ENCODE data around the gene MEI1.
A peak's percentile ranks its signal among the peaks of the same experiment; 100 is the strongest.
"Not testable (repeated sequence)": the region's sequence is repeated elsewhere in the genome, so short reads cannot be mapped to it uniquely, and the experiment has no call there.

The MEI1 gene

DNA sequence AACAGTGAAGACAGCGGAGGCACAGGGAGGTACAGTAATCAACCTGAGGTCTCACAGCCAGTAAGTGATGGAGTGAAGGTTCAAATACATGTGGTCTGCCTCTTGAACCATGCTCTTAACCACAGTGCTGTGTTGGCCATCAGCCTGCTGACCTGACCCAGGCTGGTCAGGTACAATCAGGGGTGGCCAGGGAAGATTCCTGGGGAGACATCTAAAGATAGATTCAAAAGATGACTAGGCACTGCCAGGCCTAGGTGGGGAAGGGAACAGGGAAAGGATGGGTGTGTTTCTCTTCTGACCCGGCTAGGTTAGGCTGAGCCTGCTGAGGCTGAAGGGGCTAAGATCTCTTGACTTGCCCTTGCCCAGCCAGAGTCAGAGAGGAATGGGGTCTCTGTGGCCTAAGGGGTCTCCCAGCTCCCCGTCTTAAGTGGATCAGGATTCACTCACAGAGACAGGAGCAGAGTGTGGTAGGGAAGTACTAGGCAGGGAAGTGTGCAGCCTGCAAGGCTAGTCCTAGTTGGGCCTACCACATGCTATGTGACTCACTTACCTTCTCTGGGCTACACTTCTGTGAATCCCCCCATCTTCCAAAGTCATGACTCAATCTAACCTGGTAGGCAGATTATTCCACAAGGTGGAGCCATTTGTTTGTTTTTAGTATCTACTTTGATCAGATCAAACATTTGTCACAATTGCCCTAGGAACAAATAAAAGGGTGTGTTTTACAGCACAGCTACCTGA is 123.2 kb downstream of the MEI1 start:
- DNase-seq (ENCODE audit: low read depth): peak; percentile 32

GRCh38 chr22:41823797-41824196 is 124.5 kb downstream of the MEI1 start:
- no peak for DNase-seq (ENCODE audit: low read depth)

DNA sequence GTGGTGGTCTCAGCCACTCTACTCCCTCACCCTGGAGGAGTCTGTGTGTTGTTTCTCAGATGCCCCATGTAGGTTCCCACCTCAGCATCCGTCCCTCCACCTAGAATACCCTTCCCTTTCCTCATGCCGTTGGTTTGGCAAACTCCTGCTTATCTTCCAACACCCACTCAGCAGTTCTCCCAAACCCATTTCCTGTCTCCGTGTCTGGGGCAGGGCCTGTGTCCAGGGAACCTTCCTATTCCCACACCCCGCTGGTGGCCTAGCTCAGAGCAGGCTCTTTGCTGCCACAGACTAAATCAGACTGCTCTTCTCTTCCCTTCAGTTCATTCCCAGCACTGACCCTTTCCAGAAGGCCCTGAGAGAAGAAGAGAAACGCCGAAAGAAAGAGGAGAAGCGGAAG is 126.1 kb downstream of the MEI1 start:
- DNase-seq (ENCODE audit: low read depth): no peak

- no peak for DNase-seq (ENCODE audit: low read depth)
These were observed 126.7 kb downstream of the MEI1 start for GRCh38 chr22:41826021-41826420.

GRCh38 chr22:41826430-41827383 is 127.4 kb downstream of the MEI1 start:
- no peak for DNase-seq (ENCODE audit: low read depth)

GRCh38 chr22:41827671-41828070 is 128.4 kb downstream of the MEI1 start:
- no peak for DNase-seq (ENCODE audit: low read depth)

GRCh38 chr22:41828516-41828915 is 129.2 kb downstream of the MEI1 start:
- DNase-seq (ENCODE audit: low read depth): no peak

GRCh38 chr22:41830174-41830573 is 130.9 kb downstream of the MEI1 start:
- DNase-seq (ENCODE audit: low read depth): no peak

DNA sequence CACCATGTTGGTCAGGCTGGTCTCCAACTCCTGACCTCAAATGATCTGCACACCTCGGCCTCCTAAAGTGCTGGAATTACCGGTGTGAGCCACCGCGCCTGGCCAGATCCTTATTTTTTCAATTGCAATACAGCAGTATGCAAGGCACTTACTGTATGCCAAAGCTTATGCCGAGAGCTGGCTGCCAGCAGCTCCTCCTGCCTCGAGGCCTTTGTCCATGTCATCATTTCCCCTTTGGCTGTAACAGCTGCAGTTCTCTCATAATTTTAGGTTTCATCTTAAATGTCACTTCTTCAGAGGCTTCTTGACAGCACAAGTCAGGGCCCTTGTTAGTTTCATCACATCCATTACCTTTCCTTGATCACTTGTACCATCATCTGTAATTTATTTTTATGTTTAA is 132.1 kb downstream of the MEI1 start:
- no peak for DNase-seq (ENCODE audit: low read depth)

DNA sequence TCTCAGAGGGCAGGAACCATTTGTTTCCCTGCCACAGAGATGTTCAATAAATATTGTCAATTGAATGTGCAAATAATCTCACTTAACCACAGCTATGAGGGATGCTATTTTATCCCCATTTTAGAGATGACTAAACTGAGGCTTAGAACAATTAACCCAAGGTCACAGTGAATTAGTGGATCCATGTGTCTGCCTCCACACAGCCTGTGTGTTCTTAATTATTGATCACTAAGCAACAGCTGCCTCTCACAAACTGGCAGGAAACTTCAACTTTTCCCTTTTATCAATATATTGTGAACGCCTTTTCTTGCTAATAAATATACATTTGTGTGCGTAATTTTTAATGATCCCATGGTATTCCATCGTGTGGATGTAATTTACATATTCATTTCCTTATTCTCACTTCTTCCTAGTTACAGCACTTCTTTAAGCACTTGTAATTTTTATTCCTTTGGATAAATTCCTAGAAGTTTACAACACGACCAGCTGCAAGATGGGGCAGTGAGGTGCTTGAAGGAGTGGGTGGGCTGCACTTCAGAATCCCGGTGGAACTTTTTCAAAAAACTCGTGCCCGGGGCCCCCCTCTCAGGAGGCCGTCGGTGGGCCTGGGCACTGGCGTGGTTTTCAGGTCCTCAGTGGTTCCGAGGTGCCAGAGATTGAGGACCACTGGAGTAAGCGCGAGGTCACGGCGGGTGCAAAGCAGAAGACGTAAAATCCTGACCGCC is 132.7 kb downstream of the MEI1 start:
- no peak for DNase-seq (ENCODE audit: low read depth)

DNA sequence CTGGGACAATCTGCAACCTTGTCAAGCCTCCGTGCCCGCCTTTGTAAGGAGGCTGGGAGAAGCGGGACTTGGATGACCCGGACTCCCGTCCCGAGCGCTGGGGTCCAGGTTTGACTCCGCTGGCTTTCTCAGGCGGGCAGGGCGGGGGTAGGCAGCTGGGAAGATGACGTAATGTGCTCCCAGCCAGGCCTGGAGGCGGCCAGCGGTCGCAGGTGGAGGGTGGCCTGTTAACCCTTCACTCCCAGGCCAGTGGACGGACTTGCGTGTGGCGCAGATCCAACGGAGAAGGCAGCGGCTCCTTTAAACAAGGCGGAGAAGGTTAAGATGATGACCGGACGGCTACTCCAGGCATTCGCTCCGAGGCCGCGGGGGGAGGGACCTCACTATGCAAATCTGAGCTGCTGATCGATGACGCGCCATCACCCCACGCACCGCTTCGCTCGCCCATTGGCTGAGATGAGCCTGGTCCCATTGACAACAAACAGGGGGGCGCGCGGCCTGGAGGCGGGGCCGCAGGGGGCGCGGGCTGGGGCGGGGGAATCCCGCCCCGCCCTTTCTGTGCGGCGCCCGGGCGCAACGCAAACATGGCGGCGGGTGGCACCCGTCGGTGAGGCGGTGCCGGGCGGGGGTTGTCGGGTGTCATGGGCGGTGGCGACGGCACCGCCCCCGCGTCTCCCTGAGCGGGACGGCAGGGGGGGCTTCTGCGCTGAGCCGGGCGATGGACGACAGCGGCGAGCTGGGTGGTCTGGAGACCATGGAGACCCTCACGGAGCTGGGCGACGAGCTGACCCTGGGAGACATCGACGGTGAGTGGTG is 133.5 kb downstream of the MEI1 start, which contains the start of gene SREBF2:
SREBF2 (plus strand) TSS at position 553 of the 816 bp plus-strand sequence; CDS start at position 719, 166 bp downstream.
- peak; percentile 99 for DNase-seq (ENCODE audit: low read depth)

DNA sequence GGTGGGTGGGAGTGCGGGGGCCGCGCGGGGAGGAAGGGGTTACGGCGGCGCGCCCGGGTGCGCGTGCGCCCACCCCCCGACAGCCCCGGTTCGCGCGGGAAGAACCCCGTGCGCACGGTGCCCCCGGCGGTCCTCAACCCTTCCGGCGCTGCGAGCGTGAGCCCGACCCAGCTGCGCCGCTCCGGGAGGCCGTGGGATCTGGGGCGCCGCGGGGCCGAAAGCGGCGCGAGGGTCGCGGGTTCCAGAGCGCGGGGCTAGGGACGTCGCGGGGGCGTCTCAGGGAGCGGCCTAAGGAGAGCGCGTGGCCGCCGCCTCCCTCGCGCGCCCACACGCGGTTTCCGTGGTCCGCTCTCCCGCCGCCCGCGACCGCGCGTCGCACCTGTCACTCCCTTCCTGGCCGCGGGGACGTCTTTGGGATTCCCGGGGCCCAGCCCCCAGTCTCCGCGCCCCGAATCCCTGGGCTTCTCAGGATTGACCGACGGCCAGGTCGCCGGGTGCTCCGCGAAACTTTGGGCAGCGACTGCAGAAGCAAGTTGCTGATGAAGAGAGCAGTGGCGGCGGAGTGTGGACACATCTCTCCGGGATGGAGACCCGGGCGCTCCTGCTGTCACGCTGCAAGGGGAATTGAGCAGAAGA is 134.2 kb downstream of the MEI1 start:
- no peak for DNase-seq (ENCODE audit: low read depth)

DNA sequence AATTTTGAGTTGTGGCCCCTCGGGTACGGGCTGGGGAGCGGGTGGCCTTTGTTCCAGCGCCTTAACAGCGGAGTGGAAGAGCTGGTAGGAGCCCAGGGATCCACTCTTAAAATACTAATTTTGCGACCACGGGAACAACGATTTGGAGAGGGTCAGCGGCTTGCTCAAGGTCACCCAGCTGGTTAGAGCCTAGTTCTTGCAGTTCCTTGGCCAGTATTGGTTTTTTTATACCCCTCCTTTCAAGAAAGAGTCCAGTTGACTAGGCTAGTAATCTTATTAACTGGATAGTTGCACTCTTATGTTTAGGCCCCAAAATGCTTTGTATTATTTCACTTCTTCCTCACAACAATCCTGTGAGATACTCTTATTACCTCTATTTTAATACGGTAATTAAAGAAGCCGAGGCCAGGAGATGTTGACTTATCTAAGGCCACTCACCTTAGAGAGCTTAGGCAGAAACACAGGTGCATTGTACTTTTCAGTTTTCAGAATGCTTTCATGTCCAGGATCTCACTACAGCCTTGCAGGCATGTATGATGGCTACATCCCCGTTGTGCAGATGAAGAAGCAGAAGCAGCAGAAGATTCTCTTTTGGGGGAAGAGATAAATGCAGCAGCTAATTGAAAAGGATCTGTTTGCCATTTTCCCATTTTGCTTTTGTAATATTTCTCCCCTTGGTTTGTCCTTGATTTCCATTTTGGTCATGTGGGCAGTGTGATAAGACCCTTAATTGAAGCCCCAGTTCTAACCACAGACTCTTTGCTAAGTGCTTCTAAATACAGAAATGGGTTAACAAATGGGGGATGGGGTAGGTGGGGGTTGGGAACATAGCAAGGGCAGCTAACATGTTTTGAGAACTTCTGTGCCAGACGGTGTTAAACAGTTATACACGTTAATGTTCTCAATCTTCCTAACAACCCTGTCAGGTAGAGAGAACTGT is 135.0 kb downstream of the MEI1 start:
- DNase-seq (ENCODE audit: low read depth): no peak

- DNase-seq (ENCODE audit: low read depth): not testable (repeated sequence)
These were observed 136.2 kb downstream of the MEI1 start for GRCh38 chr22:41835462-41835861.

DNA sequence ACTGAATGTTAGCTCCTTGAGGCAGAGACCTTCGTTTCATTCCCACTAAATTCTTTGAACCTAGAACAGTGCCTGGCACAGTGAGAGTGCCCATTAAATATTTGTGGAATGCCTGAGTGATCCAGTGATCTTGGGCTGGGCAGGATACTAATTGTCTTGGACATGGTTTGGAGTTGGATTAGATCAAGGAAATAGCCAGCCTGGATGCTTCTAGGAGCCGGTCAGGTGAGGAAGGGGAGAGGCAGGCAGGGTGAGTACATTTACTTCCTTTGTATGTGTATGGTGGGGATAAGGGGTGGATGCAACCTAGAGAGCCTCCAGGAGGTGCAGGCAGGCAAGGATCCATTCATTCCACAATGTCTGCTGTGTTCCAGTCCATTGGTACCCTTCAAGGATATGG is 137.2 kb downstream of the MEI1 start:
- no peak for DNase-seq (ENCODE audit: low read depth)

DNA sequence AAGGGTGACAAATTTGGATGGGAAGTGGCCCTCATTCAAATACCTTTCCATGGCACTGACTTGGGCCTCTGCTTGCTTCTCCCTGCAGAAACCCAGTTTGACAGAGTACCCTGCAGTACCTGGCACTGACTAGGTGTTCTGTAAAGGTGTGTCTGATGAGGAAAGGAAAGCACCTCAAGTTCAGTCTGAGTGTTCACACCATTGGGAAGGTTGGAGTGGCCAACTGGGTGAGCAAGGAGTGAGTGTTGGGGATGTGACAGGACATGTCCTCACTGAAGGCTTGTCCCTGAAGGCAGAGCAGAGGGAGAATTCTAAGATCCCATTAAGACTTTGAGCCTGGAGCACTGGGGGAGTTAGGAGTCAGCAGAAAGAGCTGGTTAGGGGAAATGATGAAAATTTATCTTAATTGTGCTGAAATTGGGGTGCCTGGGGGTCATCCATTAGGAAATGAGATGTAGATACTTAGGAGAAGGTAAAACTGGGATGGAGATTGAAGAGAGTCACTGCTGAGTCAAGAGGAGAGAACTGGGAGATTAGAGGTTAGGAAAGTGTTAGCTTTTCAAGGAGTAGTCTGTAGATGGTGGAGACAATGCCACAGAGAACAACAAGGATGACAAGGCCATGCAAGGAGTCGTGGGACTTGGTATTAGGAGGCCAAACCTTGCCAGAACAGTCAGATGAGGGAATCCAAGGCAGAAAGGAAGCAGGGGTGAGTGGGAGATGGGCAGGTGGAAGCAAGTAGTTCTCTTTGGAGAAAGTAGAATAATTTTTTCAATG is 139.7 kb downstream of the MEI1 start:
- no peak for DNase-seq (ENCODE audit: low read depth)

- DNase-seq (ENCODE audit: low read depth): no peak
These were observed 140.9 kb downstream of the MEI1 start for GRCh38 chr22:41840216-41840615.

DNA sequence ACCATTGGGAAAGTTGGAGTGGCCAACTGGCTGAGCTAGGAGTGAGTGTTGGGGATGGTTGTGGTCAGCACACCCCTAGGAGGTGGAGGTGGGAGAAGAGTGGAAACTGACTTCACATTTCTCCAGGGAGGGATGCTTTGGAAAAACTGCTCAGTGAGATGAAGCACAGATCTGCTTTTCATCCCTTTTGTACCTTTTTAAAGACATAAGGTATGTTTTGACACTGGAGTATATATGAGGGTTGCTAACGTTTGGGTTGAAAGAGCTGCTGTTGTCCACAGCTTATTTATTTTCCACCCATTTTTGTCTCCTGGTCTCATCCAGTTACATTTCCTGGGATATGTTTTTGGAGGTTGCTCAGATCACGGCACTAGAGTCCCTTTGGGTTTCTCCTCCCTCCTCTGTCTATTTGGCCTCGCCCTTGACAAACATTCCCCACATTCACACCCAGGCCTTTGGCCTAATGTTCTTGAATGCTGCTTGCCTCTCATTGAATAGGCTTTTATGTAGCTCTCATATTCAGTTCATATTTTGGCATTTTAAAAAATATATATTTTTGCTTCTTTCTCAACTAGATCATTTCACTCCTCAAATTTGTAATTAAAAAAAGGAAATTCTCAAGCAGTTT is 141.9 kb downstream of the MEI1 start:
- DNase-seq (ENCODE audit: low read depth): no peak
